Activated CD4-positive, alpha-beta T cell treated with anti-CD3 and anti-CD28 coated beads, Interleukin-2, amount 50 U/mL, for 1 hour (primary cell): ENCODE measurements around the gene NLRX1.
"Not testable (repeated sequence)": the region's sequence is repeated elsewhere in the genome, so short reads cannot be mapped to it uniquely, and the experiment has no call there.

Experiments
- DNase-seq: peaks from one replicate; pipeline ENCODE4 v3.0.0-alpha.2; 2020

NLRX1 gene

GRCh38 chr11:119218141-119218878 lies 49.8 kb downstream of the NLRX1 start:
- no peak for DNase-seq

DNA sequence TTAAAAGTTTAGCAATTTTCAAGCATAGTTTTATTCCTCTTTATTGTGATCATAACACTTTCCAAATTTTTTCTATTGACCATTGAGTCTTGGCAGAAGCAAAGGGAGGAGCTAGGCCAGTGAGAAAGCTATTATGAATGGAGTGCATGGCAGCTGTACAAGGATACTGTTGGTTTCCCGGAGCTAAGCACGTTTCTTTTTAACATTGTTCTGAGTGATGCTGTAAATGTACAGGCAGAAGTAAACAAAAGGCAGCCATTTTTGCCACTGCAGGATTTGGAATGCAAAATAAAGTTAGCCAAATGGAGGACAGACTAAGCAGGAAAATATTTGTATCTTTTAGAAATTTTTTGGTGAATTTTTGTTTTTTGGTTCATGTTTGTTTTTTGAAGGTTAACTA lies 53.8 kb downstream of the NLRX1 start:
- no peak for DNase-seq

GRCh38 chr11:119222891-119223290 lies 54.4 kb downstream of the NLRX1 start:
- DNase-seq = no peak

GRCh38 chr11:119223856-119224255 lies 55.3 kb downstream of the NLRX1 start:
- DNase-seq = no peak

GRCh38 chr11:119228535-119229287 lies 60.2 kb downstream of the NLRX1 start:
- not testable (repeated sequence) for DNase-seq

GRCh38 chr11:119229288-119229672 lies 60.8 kb downstream of the NLRX1 start:
- no peak for DNase-seq

DNA sequence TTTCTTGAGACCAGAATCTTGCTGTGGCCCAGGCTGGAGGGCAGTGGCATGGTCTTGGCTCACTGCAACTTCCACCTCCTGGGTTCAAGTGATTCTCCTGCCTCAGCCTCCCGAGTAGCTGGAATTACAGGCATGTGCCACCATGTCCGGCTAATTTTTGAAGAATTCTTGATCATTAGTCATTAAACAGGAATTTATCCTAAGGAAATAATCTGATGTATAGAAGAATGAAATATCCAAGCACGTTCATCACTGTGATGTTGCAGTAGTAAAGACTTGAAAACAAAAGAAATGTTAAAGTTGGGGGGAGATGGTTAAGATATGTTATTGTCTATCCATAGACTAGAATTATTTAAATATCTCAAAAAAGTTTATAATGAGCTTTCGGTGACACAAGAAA lies 61.2 kb downstream of the NLRX1 start:
- no peak for DNase-seq
